ENCODE data around the gene CD8B.

CD8B gene

GRCh38 chr2:86822668-86823345 is 38.9 kb downstream of the CD8B start:
- no peaks in the 10 kb centered on the region for H3K27me3 ChIP-seq (ENCODE audit: insufficient read depth, low read length)
- no peaks in the 10 kb centered on the region for H4K20me1 ChIP-seq (ENCODE audit: insufficient read depth, low read length)
- no peak for TF ChIP-seq EZH2 (IDR thresholded peaks at IDR 0.05; ENCODE audit: borderline replicate concordance, low read length)
- TF ChIP-seq, protein P1, sequence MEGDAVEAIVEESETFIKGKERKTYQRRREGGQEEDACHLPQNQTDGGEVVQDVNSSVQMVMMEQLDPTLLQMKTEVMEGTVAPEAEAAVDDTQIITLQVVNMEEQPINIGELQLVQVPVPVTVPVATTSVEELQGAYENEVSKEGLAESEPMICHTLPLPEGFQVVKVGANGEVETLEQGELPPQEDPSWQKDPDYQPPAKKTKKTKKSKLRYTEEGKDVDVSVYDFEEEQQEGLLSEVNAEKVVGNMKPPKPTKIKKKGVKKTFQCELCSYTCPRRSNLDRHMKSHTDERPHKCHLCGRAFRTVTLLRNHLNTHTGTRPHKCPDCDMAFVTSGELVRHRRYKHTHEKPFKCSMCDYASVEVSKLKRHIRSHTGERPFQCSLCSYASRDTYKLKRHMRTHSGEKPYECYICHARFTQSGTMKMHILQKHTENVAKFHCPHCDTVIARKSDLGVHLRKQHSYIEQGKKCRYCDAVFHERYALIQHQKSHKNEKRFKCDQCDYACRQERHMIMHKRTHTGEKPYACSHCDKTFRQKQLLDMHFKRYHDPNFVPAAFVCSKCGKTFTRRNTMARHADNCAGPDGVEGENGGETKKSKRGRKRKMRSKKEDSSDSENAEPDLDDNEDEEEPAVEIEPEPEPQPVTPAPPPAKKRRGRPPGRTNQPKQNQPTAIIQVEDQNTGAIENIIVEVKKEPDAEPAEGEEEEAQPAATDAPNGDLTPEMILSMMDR (IDR thresholded peaks at IDR 0.05; ENCODE audit: low read length): no peak
- no peaks in the 10 kb centered on the region for H3K79me2 ChIP-seq (ENCODE audit: insufficient read depth, low read length)
- no peaks in the 10 kb centered on the region for H3K4me1 ChIP-seq (ENCODE audit: insufficient read depth, low read length, severe bottlenecking)
- no peaks in the 10 kb centered on the region for H3K9me2 ChIP-seq (ENCODE audit: low read depth, low read length)
- H3K4me3 ChIP-seq (ENCODE audit: low read depth, low read length, poor library complexity, severe bottlenecking): no peak overlapping the region
- H3F3A ChIP-seq (ENCODE audit: insufficient read depth, low read length): no peaks in the 10 kb centered on the region
- no peak overlapping the region for H2AFZ ChIP-seq (ENCODE audit: low read length)
- H3K9ac ChIP-seq (ENCODE audit: low read length): no peak overlapping the region
- H3K27ac ChIP-seq (ENCODE audit: low read depth, low read length, poor library complexity, severe bottlenecking): no peak overlapping the region
- H3K4me2 ChIP-seq (ENCODE audit: low read length): no peak overlapping the region
- H3K36me3 ChIP-seq (ENCODE audit: insufficient read depth, low read length): no peaks in the 10 kb centered on the region
- no peaks in the 10 kb centered on the region for H3K9me3 ChIP-seq (ENCODE audit: low read length)

- TF ChIP-seq EZH2 (IDR thresholded peaks at IDR 0.05; ENCODE audit: borderline replicate concordance, low read length): no peak
- TF ChIP-seq, protein P1 (IDR thresholded peaks at IDR 0.05; ENCODE audit: low read length): no peak
Observed at GRCh38 chr2:86821842-86822241, 39.8 kb downstream of the CD8B start.

GRCh38 chr2:86821306-86821705 is 40.4 kb downstream of the CD8B start:
- Histone ChIP-seq H3K4me3 (ENCODE audit: low read depth, low read length, poor library complexity, severe bottlenecking) (no peak overlapping the region), H4K20me1 (ENCODE audit: insufficient read depth, low read length) (no peaks in the 10 kb centered on the region), H3K4me2 (ENCODE audit: low read length) (no peak overlapping the region), H3K9ac (ENCODE audit: low read length) (no peak overlapping the region), H3K27me3 (ENCODE audit: insufficient read depth, low read length) (no peaks in the 10 kb centered on the region), H3K4me1 (ENCODE audit: insufficient read depth, low read length, severe bottlenecking) (no peaks in the 10 kb centered on the region), H2AFZ (ENCODE audit: low read length) (no peak overlapping the region), H3K9me2 (ENCODE audit: low read depth, low read length) (no peaks in the 10 kb centered on the region), H3K79me2 (ENCODE audit: insufficient read depth, low read length) (no peaks in the 10 kb centered on the region), H3F3A (ENCODE audit: insufficient read depth, low read length) (no peaks in the 10 kb centered on the region), H3K27ac (ENCODE audit: low read depth, low read length, poor library complexity, severe bottlenecking) (no peak overlapping the region), H3K9me3 (ENCODE audit: low read length) (no peaks in the 10 kb centered on the region), H3K36me3 (ENCODE audit: insufficient read depth, low read length) (no peaks in the 10 kb centered on the region)
- TF ChIP-seq EZH2 (IDR thresholded peaks at IDR 0.05; ENCODE audit: borderline replicate concordance, low read length): no peak
- TF ChIP-seq, protein P1 (IDR thresholded peaks at IDR 0.05; ENCODE audit: low read length): no peak

More at GRCh38 chr2:86821842-86822241, 39.8 kb downstream of the CD8B start:
- Histone ChIP-seq H3K27me3 (ENCODE audit: insufficient read depth, low read length) (no peaks in the 10 kb centered on the region), H4K20me1 (ENCODE audit: insufficient read depth, low read length) (no peaks in the 10 kb centered on the region), H3K9ac (ENCODE audit: low read length) (no peak overlapping the region), H3K36me3 (ENCODE audit: insufficient read depth, low read length) (no peaks in the 10 kb centered on the region), H3K4me1 (ENCODE audit: insufficient read depth, low read length, severe bottlenecking) (no peaks in the 10 kb centered on the region), H3F3A (ENCODE audit: insufficient read depth, low read length) (no peaks in the 10 kb centered on the region), H3K9me3 (ENCODE audit: low read length) (no peaks in the 10 kb centered on the region), H3K27ac (ENCODE audit: low read depth, low read length, poor library complexity, severe bottlenecking) (no peak overlapping the region), H2AFZ (ENCODE audit: low read length) (no peak overlapping the region), H3K79me2 (ENCODE audit: insufficient read depth, low read length) (no peaks in the 10 kb centered on the region), H3K4me2 (ENCODE audit: low read length) (no peak overlapping the region), H3K9me2 (ENCODE audit: low read depth, low read length) (no peaks in the 10 kb centered on the region), H3K4me3 (ENCODE audit: low read depth, low read length, poor library complexity, severe bottlenecking) (no peak overlapping the region)
